Thoracic aorta (tissue), 2 donors: ENCODE results near the gene OTOP2. TPM values are rescaled to one million over a fixed set of nuclear protein-coding genes. Genes with fewer than 3 reads are reported as not detected.

Source experiments
- ATAC-seq: fragments of 150-250 bp; one replicate; pipeline ENCODE4 v1.8.0; 2017; ENCODE audit warnings: low read depth; ENCODE audit not compliant: insufficient number of reproducible peaks, low FRiP score
- DNase-seq: peaks from one replicate; pipeline ENCODE4 v3.0.0-alpha.2; 2020; ENCODE audit warnings: low spot score
- H3K27ac ChIP-seq, 2 donors: fragments of 200-600 bp; sonication (generic); 1 replicate in 1 of 2; 2 replicates in 1 of 2; pipeline ENCODE4 v1.5.1; 2016; ENCODE audit warnings: mild to moderate bottlenecking in 2 of 2, moderate library complexity in 2 of 2
- H3K27me3 ChIP-seq: fragments of 200-600 bp; sonication (generic); replicated peaks from 2 replicates; pipeline ENCODE4 v1.6.0; 2016; ENCODE audit warnings: mild to moderate bottlenecking; ENCODE audit not compliant: insufficient read depth
- H3K36me3 ChIP-seq: fragments of 200-600 bp; sonication (generic); one replicate; pipeline ENCODE4 v1.5.1; 2016
- H3K4me1 ChIP-seq, 2 donors: fragments of 200-600 bp; sonication (generic); 1 replicate in 1 of 2; 2 replicates in 1 of 2; pipeline versions ENCODE4 v1.5.1 to v1.6.0; 2016; ENCODE audit warnings: low read depth in 2 of 2, mild to moderate bottlenecking in 1 of 2; ENCODE audit not compliant: control insufficient read depth in 1 of 2
- H3K4me3 ChIP-seq: fragments of 200-600 bp; sonication (generic); 2 replicates; pipeline ENCODE4 v1.5.1; 2016; ENCODE audit warnings: mild to moderate bottlenecking
- H3K9me3 ChIP-seq: fragments of 200-600 bp; sonication (generic); 2 replicates; pipeline ENCODE4 v1.5.1; 2016
- CTCF ChIP-seq: fragments of 200-600 bp; sonication (generic); IDR thresholded peaks from one replicate; pipeline ENCODE4 v1.5.1; 2019; ENCODE audit warnings: antibody characterized with exemption
- total RNA-seq, 2 donors: library from RNA; depleted of rRNA; stranded (reverse); fragments of >200 nt; gene quantifications; one replicate each; pipeline versions ENCODE4 v1.1.0 to v1.2.3, GENCODE V29; 2016

OTOP2 gene, protein sequence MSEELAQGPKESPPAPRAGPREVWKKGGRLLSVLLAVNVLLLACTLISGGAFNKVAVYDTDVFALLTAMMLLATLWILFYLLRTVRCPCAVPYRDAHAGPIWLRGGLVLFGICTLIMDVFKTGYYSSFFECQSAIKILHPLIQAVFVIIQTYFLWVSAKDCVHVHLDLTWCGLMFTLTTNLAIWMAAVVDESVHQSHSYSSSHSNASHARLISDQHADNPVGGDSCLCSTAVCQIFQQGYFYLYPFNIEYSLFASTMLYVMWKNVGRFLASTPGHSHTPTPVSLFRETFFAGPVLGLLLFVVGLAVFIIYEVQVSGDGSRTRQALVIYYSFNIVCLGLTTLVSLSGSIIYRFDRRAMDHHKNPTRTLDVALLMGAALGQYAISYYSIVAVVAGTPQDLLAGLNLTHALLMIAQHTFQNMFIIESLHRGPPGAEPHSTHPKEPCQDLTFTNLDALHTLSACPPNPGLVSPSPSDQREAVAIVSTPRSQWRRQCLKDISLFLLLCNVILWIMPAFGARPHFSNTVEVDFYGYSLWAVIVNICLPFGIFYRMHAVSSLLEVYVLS
- total RNA-seq = not detected

- no peak for DNase-seq
- H3K4me1 ChIP-seq = peaks cover 18 to 19% of the 10 kb centered on the region in 2 donors
- no peaks in the 10 kb centered on the region for H3K9me3 ChIP-seq
- H3K36me3 ChIP-seq = no peaks in the 10 kb centered on the region
- H3K27ac ChIP-seq = no peak within 1 kb of the TSS
- no peak for ATAC-seq
- peaks cover 4% of the 10 kb centered on the region for H3K27me3 ChIP-seq
- H3K4me3 ChIP-seq = peak within 1 kb of the TSS; percentile 62
- TF ChIP-seq CTCF = no peak
Measured at GRCh38 chr17:74924250-74924948, at the start of gene OTOP2. OTOP2 (plus strand) TSS chr17:74924273; CDS start chr17:74924633, 360 bp downstream.

GRCh38 chr17:74874615-74875037 is 49.4 kb upstream of the OTOP2 start:
- no peaks in the 10 kb centered on the region for H3K36me3 ChIP-seq
- H3K9me3 ChIP-seq = no peaks in the 10 kb centered on the region
- no peak for DNase-seq
- peaks cover 9 to 15% of the 10 kb centered on the region in 2 donors for H3K4me1 ChIP-seq
- H3K4me3 ChIP-seq = no peak overlapping the region
- H3K27me3 ChIP-seq = no peaks in the 10 kb centered on the region
- H3K27ac ChIP-seq = no peak overlapping the region
- no peak for TF ChIP-seq CTCF
- ATAC-seq = no peak

GRCh38 chr17:74875155-74875976 is 48.7 kb upstream of the OTOP2 start:
- ATAC-seq (no peak), DNase-seq (no peak)
- TF ChIP-seq CTCF = no peak
- Histone ChIP-seq H3K27me3 (no peaks in the 10 kb centered on the region), H3K4me1 (peaks cover 9 to 15% of the 10 kb centered on the region in 2 donors), H3K4me3 (no peak overlapping the region), H3K27ac (no peak overlapping the region), H3K36me3 (no peaks in the 10 kb centered on the region), H3K9me3 (no peaks in the 10 kb centered on the region)

DNA sequence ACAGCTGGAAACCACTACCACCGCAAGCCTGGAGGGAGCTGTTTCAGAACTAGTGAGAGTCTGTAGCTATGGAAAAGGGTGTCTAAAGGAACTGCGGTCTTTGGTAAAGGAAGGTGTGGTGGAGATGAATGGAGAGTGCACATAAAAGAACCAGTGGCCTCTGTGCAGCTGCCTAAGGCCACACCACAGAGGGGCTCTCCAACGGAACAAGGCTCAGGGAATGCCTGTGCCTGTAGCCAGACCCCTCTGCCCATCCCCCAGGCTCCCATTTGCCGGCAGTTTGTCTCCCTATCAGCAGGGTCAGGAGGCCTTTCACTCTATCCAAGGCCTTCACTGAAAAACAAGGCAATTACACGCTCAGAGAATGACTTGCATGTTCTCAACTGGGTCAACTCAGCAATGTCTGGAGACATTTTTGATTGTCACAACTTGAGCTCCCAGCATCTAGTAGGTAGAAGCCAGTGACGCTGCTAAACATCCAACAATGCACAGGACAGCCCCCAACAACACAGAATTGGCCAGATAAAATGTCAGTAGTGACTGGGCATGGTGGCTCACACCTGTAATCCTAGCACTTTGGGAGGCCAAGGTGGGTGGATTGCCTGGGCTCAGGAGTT is 48.0 kb upstream of the OTOP2 start:
- Histone ChIP-seq H3K4me1 (peaks cover 9 to 15% of the 10 kb centered on the region in 2 donors), H3K9me3 (no peaks in the 10 kb centered on the region), H3K27me3 (no peaks in the 10 kb centered on the region), H3K36me3 (no peaks in the 10 kb centered on the region), H3K4me3 (no peak overlapping the region), H3K27ac (no peak overlapping the region)
- no peak for ATAC-seq
- no peak for TF ChIP-seq CTCF
- DNase-seq = no peak
